ENCODE measurements around the gene LMO7.
"Not testable (repeated sequence)": the region's sequence is repeated elsewhere in the genome, so short reads cannot be mapped to it uniquely, and the experiment has no call there.

The LMO7 gene

DNA sequence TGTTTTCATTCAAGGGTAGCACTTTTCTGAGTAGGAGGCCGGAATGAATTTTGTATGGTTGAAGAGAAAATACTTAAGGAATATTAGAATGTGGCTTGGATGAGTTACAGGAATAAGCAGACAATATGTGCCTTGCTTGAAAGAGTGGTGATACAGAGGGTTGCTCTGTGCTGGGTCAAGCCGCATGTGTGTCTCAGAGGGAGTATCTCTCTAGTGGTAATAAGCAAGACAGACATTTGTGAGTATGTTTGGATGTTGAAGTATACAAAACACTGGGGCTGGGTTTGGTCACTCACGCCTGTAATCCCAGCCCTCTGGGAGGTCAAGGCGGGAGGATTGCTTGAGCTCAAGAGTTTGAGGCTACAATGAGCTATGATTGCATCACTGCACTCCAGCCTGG is 103.9 kb downstream of the LMO7 start:
- no peaks in the 10 kb centered on the region for H3K27me3 ChIP-seq (ENCODE audit: insufficient read depth, poor library complexity, severe bottlenecking)
- no peak for DNase-seq (ENCODE audit: low read depth in 1 of 2, low spot score in 1 of 2)
- H3K4me3 ChIP-seq (replicated peaks; ENCODE audit: insufficient read depth, low read length), result no peak overlapping the region
- H3K27ac ChIP-seq (replicated peaks), result no peak overlapping the region
- TF ChIP-seq POLR2AphosphoS5 (IDR thresholded peaks at IDR 0.05; ENCODE audit: low read depth) (no peak), GABPA (IDR thresholded peaks at IDR 0.05; ENCODE audit: low read depth) (no peak), SPI1 (IDR thresholded peaks at IDR 0.05; ENCODE audit: borderline replicate concordance, low read depth) (no peak)
- TF ChIP-seq, protein P1, sequence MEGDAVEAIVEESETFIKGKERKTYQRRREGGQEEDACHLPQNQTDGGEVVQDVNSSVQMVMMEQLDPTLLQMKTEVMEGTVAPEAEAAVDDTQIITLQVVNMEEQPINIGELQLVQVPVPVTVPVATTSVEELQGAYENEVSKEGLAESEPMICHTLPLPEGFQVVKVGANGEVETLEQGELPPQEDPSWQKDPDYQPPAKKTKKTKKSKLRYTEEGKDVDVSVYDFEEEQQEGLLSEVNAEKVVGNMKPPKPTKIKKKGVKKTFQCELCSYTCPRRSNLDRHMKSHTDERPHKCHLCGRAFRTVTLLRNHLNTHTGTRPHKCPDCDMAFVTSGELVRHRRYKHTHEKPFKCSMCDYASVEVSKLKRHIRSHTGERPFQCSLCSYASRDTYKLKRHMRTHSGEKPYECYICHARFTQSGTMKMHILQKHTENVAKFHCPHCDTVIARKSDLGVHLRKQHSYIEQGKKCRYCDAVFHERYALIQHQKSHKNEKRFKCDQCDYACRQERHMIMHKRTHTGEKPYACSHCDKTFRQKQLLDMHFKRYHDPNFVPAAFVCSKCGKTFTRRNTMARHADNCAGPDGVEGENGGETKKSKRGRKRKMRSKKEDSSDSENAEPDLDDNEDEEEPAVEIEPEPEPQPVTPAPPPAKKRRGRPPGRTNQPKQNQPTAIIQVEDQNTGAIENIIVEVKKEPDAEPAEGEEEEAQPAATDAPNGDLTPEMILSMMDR (IDR thresholded peaks at IDR 0.05; ENCODE audit: insufficient read depth, low read length), result no peak
- TF ChIP-seq, protein P2, sequence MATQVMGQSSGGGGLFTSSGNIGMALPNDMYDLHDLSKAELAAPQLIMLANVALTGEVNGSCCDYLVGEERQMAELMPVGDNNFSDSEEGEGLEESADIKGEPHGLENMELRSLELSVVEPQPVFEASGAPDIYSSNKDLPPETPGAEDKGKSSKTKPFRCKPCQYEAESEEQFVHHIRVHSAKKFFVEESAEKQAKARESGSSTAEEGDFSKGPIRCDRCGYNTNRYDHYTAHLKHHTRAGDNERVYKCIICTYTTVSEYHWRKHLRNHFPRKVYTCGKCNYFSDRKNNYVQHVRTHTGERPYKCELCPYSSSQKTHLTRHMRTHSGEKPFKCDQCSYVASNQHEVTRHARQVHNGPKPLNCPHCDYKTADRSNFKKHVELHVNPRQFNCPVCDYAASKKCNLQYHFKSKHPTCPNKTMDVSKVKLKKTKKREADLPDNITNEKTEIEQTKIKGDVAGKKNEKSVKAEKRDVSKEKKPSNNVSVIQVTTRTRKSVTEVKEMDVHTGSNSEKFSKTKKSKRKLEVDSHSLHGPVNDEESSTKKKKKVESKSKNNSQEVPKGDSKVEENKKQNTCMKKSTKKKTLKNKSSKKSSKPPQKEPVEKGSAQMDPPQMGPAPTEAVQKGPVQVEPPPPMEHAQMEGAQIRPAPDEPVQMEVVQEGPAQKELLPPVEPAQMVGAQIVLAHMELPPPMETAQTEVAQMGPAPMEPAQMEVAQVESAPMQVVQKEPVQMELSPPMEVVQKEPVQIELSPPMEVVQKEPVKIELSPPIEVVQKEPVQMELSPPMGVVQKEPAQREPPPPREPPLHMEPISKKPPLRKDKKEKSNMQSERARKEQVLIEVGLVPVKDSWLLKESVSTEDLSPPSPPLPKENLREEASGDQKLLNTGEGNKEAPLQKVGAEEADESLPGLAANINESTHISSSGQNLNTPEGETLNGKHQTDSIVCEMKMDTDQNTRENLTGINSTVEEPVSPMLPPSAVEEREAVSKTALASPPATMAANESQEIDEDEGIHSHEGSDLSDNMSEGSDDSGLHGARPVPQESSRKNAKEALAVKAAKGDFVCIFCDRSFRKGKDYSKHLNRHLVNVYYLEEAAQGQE (IDR thresholded peaks at IDR 0.05; ENCODE audit: insufficient replicate concordance, low read depth), result no peak

DNA sequence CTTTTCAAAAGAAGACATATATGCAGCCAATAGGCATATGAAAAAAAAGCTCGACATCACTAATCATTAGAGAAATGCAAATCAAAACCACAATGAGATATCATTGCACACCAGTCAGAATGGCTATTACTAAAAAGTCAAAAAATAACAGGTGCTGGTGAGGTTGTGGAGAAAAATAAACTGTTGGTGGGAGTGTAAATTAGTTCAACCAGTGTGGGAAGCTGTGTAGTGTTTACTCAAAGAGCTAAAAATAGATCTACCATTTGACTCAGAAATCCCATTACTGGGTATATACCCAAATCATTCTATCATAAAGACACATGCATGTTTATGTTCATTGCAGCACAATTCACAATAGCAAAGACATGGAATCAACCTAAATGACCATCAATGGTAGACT is 106.9 kb downstream of the LMO7 start:
- not testable (repeated sequence) for DNase-seq (ENCODE audit: low read depth in 1 of 2, low spot score in 1 of 2); H3K27ac ChIP-seq (replicated peaks); H3K27me3 ChIP-seq (ENCODE audit: insufficient read depth, poor library complexity, severe bottlenecking); H3K4me3 ChIP-seq (replicated peaks; ENCODE audit: insufficient read depth, low read length)

DNA sequence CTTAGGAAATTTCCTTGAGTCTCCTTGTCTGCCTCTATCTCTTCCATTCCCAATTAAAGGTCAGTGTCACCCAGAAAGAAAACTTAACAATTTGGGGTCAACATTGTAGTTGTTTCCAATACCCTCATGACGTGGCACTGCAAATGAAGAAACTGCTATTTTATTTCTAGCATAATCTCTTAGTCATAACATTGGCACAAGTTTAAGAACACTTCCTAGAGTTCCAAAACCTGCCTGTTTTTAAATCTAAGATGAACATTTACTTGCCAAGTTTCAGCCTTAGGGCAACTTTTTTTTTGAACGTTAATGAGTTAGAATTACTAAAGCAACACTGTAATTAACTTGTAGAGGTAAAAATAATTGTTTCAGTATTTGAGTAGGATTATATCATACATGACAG is 108.0 kb downstream of the LMO7 start:
- Histone ChIP-seq H3K27me3 (ENCODE audit: insufficient read depth, poor library complexity, severe bottlenecking) (no peaks in the 10 kb centered on the region), H3K27ac (replicated peaks) (no peak overlapping the region), H3K4me3 (replicated peaks; ENCODE audit: insufficient read depth, low read length) (no peak overlapping the region)
- TF ChIP-seq GABPA (IDR thresholded peaks at IDR 0.05; ENCODE audit: low read depth) (no peak), SPI1 (IDR thresholded peaks at IDR 0.05; ENCODE audit: borderline replicate concordance, low read depth) (no peak), POLR2AphosphoS5 (IDR thresholded peaks at IDR 0.05; ENCODE audit: low read depth) (no peak)
- TF ChIP-seq, protein P1 (IDR thresholded peaks at IDR 0.05; ENCODE audit: insufficient read depth, low read length), result no peak
- DNase-seq (ENCODE audit: low read depth in 1 of 2, low spot score in 1 of 2), result no peak

DNA sequence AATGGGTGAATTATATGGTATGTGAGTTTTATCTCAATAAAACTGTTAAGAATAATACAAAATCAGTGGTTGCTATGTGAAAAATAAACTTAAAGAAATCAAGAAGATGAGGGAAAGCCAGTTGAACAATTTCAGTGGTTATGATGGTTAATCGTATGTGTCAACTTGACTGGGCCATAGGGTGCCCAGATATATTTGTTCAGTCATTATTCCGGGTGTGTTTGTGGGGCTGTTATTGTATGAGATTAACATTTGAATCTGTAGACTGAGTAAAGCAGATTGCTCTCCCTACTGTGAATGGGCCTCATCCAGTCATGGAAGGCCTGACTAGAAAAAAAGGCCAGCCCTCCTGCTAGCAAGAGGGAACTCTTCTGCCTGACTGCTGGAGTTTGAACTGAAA is 109.3 kb downstream of the LMO7 start:
- H3K4me3 ChIP-seq (replicated peaks; ENCODE audit: insufficient read depth, low read length), result no peak overlapping the region
- no peaks in the 10 kb centered on the region for H3K27me3 ChIP-seq (ENCODE audit: insufficient read depth, poor library complexity, severe bottlenecking)
- no peak overlapping the region for H3K27ac ChIP-seq (replicated peaks)
- TF ChIP-seq GABPA (IDR thresholded peaks at IDR 0.05; ENCODE audit: low read depth) (no peak), SPI1 (IDR thresholded peaks at IDR 0.05; ENCODE audit: borderline replicate concordance, low read depth) (no peak), POLR2AphosphoS5 (IDR thresholded peaks at IDR 0.05; ENCODE audit: low read depth) (no peak)
- TF ChIP-seq, protein P1 (IDR thresholded peaks at IDR 0.05; ENCODE audit: insufficient read depth, low read length), result no peak
- TF ChIP-seq, protein P2 (IDR thresholded peaks at IDR 0.05; ENCODE audit: insufficient replicate concordance, low read depth), result no peak
- DNase-seq (ENCODE audit: low read depth in 1 of 2, low spot score in 1 of 2), result no peak
